Hepatocyte (in vitro differentiated cells): Measurements from ENCODE around the gene ATP1A3.

Source experiments
- EZH2 ChIP-seq: fragments of 200-600 bp; sonication (generic); IDR thresholded peaks from 2 replicates; pipeline ENCODE4 v1.6.1; 2016; ENCODE audit warnings: antibody characterized with exemption, mild to moderate bottlenecking, borderline replicate concordance
- EZH2phosphoT487 ChIP-seq: fragments of 200-600 bp; sonication (generic); IDR thresholded peaks from one replicate; pipeline ENCODE4 v1.6.1; 2018; ENCODE audit warnings: antibody characterized with exemption, mild to moderate bottlenecking, low read depth, moderate library complexity; ENCODE audit not compliant: unreplicated experiment, severe bottlenecking
- TF ChIP-seq, protein P1 (sequence below): fragments of 200-600 bp; sonication (generic); IDR thresholded peaks from 2 replicates; pipeline ENCODE4 v1.5.1; 2016; ENCODE audit warnings: antibody characterized with exemption, mild to moderate bottlenecking; ENCODE audit not compliant: poor library complexity

DNA sequence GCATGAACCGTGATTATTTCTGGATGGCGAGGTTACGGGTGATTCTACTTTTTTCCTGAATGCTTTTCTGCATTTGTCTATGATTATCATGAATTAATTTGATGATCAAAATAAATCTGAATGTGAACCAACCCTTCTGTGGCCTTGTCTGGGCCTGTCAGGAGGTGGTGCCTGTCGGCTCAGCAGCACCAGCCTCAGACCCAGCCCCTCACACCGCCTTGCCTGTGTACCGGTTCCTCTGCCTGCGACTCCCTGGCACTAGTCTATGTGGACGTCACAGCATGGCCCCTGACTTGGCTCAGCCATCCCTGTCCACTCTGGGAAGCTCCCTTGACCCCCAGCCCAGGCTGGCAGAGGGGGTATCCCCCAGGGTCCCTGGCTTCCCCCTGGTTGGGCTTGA, 19.4 kb downstream of the ATP1A3 start:
- TF ChIP-seq EZH2 (no peak), EZH2phosphoT487 (no peak)
- TF ChIP-seq, protein P1, sequence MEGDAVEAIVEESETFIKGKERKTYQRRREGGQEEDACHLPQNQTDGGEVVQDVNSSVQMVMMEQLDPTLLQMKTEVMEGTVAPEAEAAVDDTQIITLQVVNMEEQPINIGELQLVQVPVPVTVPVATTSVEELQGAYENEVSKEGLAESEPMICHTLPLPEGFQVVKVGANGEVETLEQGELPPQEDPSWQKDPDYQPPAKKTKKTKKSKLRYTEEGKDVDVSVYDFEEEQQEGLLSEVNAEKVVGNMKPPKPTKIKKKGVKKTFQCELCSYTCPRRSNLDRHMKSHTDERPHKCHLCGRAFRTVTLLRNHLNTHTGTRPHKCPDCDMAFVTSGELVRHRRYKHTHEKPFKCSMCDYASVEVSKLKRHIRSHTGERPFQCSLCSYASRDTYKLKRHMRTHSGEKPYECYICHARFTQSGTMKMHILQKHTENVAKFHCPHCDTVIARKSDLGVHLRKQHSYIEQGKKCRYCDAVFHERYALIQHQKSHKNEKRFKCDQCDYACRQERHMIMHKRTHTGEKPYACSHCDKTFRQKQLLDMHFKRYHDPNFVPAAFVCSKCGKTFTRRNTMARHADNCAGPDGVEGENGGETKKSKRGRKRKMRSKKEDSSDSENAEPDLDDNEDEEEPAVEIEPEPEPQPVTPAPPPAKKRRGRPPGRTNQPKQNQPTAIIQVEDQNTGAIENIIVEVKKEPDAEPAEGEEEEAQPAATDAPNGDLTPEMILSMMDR = no peak
